Measurements from ENCODE around the gene NENF. TPM values are rescaled to one million over a fixed set of nuclear protein-coding genes. Genes with fewer than 3 reads are reported as not detected.

Gene NENF
- total RNA-seq, 2 donors from 2014 or later = 83.2 to 277 TPM

DNA sequence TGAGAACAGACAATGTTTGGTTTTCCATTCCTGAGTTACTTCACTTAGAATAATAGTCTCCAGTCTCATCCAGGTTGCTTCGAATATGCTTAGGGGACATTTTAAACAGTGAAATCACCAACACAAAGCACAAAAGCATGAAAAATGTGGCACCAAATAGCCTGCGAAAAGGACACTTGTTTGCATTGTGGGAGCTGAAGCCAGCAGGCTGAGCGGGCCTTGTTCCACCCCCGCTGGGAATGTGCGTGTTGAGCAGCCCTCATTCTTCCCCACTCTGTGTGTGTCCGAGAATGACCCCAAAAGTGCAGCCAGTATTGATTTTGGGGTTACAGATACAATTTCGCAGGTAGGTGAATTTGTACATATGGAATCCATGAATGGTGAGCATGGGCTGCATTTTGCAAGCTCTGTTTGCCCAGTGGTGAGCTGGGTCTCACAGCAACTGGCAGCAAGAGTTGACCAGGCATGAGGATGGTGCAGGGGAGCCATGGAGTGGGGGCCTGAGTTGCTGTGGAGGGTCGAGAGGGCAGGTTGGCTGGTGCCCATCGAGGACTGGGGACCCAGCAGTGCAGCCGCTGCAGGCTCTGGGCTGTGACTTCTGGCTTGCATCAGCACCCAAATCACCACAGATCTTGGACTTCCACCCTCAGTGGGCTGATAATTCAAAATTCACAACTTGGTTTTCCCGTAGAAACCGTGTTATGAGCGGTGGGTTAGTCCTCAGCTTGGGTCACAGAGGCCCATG lies 29.4 kb downstream of the NENF start:
- intact Hi-C loops (cut with DNase I) = no loop called here
- no peak for DNase-seq (ENCODE audit: low spot score)
- no peaks in the 10 kb centered on the region for H3K36me3 ChIP-seq
- TF ChIP-seq POLR2A (IDR thresholded peaks at IDR 0.05) = no peak
- no peak for TF ChIP-seq POLR2AphosphoS5 (IDR thresholded peaks at IDR 0.05)
- TF ChIP-seq, protein P1, sequence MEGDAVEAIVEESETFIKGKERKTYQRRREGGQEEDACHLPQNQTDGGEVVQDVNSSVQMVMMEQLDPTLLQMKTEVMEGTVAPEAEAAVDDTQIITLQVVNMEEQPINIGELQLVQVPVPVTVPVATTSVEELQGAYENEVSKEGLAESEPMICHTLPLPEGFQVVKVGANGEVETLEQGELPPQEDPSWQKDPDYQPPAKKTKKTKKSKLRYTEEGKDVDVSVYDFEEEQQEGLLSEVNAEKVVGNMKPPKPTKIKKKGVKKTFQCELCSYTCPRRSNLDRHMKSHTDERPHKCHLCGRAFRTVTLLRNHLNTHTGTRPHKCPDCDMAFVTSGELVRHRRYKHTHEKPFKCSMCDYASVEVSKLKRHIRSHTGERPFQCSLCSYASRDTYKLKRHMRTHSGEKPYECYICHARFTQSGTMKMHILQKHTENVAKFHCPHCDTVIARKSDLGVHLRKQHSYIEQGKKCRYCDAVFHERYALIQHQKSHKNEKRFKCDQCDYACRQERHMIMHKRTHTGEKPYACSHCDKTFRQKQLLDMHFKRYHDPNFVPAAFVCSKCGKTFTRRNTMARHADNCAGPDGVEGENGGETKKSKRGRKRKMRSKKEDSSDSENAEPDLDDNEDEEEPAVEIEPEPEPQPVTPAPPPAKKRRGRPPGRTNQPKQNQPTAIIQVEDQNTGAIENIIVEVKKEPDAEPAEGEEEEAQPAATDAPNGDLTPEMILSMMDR (IDR thresholded peaks at IDR 0.05) = no peak
- H3K27ac ChIP-seq = no peak overlapping the region
- no peak overlapping the region for H3K4me3 ChIP-seq
- H3K4me1 ChIP-seq (replicated peaks) = no peaks in the 10 kb centered on the region
- H3K9me3 ChIP-seq = no peaks in the 10 kb centered on the region
- no peaks in the 10 kb centered on the region for H3K27me3 ChIP-seq (replicated peaks; ENCODE audit: insufficient read depth)
- 89% methylated on average over 13 of the region's 13 CpGs for WGBS

DNA sequence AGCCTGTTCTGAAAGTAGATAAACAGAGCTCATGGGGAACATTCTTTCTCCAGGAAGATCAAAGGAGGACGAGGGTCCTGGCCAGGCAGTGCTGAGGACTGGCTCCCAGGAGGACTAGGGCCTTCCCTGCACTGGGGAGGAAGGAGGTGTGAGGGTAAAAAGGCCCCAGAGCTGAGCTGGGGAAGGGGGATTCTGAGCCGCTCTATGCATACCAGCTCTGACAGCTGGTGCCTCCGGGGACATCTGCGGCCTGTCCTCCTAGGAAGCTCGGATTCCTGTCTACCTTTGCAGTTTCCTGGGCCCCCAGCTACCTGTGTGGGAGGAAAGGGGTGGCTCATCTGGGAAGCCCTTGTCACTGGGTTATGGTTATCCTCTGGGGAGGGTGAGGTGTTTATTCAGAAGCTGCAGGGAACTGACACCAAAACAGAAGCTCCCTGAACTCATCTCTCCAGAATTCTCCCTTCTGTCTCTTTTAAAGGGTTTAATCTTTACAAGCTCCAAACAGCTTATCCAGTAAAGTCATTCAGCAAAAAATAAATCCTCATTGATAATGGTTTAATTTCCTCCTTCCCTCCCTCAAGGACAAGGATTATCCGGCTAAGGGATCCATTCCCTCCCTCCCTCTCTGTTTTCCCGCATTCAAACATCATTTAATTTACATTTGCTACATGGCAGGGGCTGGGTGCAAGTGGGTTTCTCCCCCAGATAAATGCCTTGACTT lies 31.0 kb downstream of the NENF start:
- 71% methylated on average over 7 of the region's 7 CpGs for WGBS
- no peaks in the 10 kb centered on the region for H3K27me3 ChIP-seq (replicated peaks; ENCODE audit: insufficient read depth)
- intact Hi-C loops (cut with DNase I) = no loop called here
- no peaks in the 10 kb centered on the region for H3K9me3 ChIP-seq
- no peak overlapping the region for H3K4me3 ChIP-seq
- TF ChIP-seq, protein P1 (IDR thresholded peaks at IDR 0.05) = no peak
- no peaks in the 10 kb centered on the region for H3K36me3 ChIP-seq
- no peak overlapping the region for H3K27ac ChIP-seq
- no peak for DNase-seq (ENCODE audit: low spot score)
- no peaks in the 10 kb centered on the region for H3K4me1 ChIP-seq (replicated peaks)

DNA sequence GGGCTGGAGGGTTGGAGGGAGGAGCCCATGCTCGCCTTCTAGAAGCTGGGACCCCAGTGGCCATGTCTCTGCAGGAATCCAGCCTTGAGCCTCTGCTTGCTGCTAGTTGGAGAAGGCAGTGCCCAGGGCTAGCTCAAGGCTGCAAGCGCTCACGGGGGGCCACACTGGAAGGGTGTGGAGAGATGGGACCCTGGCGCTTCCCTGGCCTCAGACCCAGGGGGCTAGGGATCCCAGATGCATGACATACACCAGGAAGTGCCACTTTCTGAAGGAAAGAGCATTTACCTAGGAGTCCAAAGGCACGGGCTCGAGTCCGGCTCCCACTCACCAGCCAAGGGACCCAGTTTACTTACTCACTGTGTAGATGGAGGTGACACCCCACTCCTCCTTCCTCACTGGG lies 32.6 kb downstream of the NENF start:
- Histone ChIP-seq H3K4me3 (no peak overlapping the region), H3K4me1 (replicated peaks) (no peaks in the 10 kb centered on the region), H3K27ac (no peak overlapping the region), H3K9me3 (no peaks in the 10 kb centered on the region), H3K36me3 (no peaks in the 10 kb centered on the region), H3K27me3 (replicated peaks; ENCODE audit: insufficient read depth) (no peaks in the 10 kb centered on the region)
- no peak for DNase-seq (ENCODE audit: low spot score)
- over 99% methylated on average over 7 of the region's 7 CpGs for WGBS
- TF ChIP-seq POLR2AphosphoS5 (IDR thresholded peaks at IDR 0.05) (no peak), POLR2A (IDR thresholded peaks at IDR 0.05) (no peak)
- TF ChIP-seq, protein P1 (IDR thresholded peaks at IDR 0.05) = no peak
- intact Hi-C loops (cut with DNase I) = no loop called here

DNA sequence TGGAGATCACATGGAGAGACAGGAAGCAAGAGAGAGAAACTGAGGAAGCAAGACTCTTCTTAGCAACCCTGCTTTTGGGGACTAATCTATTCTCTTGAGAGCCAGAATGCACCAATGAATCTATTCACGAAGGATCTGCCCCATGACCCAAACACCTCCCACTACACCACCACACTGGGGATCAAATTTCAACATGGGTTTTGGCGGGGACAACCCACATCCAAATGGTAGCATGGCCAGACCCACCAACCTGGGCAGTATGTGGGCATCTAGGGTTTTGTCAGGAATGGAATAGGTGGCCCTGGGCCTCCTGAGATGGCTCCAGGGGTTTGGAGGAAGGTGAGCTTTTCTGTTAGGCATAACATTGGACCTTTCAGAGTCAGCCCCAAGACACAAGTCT lies 33.7 kb downstream of the NENF start:
- H3K4me3 ChIP-seq = no peak overlapping the region
- DNase-seq (ENCODE audit: low spot score) = no peak
- no peak overlapping the region for H3K27ac ChIP-seq
- intact Hi-C loops (cut with DNase I) = no loop called here
- H3K27me3 ChIP-seq (replicated peaks; ENCODE audit: insufficient read depth) = no peaks in the 10 kb centered on the region
- 94% methylated on average over 2 of the region's 2 CpGs for WGBS
- no peaks in the 10 kb centered on the region for H3K4me1 ChIP-seq (replicated peaks)
- no peak for TF ChIP-seq POLR2AphosphoS5 (IDR thresholded peaks at IDR 0.05)
- TF ChIP-seq, protein P1 (IDR thresholded peaks at IDR 0.05) = no peak
- no peak for TF ChIP-seq POLR2A (IDR thresholded peaks at IDR 0.05)
- H3K36me3 ChIP-seq = no peaks in the 10 kb centered on the region
- H3K9me3 ChIP-seq = no peaks in the 10 kb centered on the region
